ENCODE data around the gene GFRA1.

DNA sequence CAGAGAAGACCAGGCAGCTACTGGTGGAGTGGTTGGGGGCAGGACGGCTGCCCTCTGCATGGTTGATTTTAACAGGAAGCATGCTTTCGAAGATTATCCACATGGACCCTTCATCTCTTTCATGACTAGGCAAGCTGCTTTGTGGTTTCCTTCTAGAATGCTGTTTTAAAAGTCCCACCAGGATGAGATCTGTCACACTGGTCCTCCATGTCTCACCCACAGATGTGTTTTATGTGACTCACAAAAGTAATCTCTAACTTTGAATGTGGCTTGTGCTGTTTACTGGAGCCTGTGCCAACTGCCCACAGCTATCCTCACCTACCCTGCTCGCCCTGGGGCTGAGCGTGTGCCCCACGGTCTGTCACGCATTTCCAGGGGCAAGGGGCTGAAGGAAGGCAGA is 188.8 kb downstream of the GFRA1 start:
- no peak for TF ChIP-seq BCL11A (IDR thresholded peaks at IDR 0.05; ENCODE audit: low read depth in 2 of 2, low read length in 2 of 2)
- TF ChIP-seq NRF1 (IDR thresholded peaks at IDR 0.05; ENCODE audit: low read depth, low read length), result no peak
- no peak for TF ChIP-seq CTCF (IDR thresholded peaks at IDR 0.05; ENCODE audit: control extremely low read depth in 1 of 3, insufficient read depth in 1 of 3, low read depth in 1 of 3, low read length in 3 of 3)
- TF ChIP-seq, protein P1, sequence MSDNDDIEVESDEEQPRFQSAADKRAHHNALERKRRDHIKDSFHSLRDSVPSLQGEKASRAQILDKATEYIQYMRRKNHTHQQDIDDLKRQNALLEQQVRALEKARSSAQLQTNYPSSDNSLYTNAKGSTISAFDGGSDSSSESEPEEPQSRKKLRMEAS (IDR thresholded peaks at IDR 0.05), result no peak
- TF ChIP-seq CBX5 (IDR thresholded peaks at IDR 0.05; ENCODE audit: low read depth, low read length), result no peak
